ENCODE data around the gene HDAC10.
A peak's percentile ranks its signal among the peaks of the same experiment; 100 is the strongest.

HDAC10 gene

GRCh38 chr22:50245214-50246072 lies 5.6 kb downstream of the HDAC10 start:
- FAIRE-seq (no peak), DNase-seq (ENCODE audit: extremely low spot score, insufficient read length, low read depth) (no peak)

DNA sequence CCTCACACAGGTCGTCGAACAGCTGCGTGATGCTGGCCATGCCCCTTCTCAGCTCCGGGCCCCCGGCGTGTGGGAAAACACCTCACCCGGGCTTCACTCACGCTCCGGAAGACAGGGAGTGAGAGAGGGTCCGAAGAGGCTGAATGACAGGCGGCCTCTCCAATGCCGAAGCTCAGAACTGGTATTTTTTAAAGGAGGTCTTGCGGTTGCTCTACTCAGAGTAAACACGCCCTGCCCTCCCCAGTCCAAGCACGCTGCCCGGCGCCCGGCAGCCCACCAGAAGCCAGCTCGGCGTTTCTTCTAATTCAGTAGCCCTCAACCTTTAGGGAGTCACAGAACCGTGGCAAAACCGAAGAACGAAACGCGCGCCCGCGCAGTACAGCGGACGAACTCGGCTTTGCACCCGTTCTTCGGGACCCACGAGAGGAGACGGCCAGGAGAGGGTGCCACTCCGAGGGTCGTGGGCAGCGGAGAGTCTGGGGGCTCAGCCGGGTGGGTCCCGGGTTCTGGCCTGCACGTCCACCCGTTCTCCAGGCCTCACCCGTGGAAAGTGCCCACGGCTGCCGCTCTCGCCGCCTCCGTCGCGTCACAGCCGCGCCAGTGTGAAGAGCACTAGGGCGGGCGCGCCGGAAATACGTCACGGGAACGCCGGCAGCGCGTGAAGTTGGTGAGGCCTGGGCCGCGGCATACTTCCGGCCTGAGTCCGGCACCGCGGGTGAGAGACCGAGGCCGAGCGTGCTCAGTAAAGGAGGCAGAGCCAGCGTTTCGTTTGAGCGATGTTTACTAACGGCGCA lies 6.4 kb downstream of the HDAC10 start, which contains the start of gene TUBGCP6:
Gene TUBGCP6, minus strand, starts transcription at position 604 of the 794 bp plus-strand sequence. Its CDS starts 564 bp downstream, at position 40.
- DNase-seq (ENCODE audit: extremely low spot score, insufficient read length, low read depth) (peak; percentile 87), FAIRE-seq (peak; percentile 96)

GRCh38 chr22:50243685-50244419 lies 7.2 kb downstream of the HDAC10 start:
- no peak for DNase-seq (ENCODE audit: extremely low spot score, insufficient read length, low read depth)
- FAIRE-seq, result no peak

GRCh38 chr22:50242406-50242949 lies 8.6 kb downstream of the HDAC10 start:
- no peak for FAIRE-seq
- no peak for DNase-seq (ENCODE audit: extremely low spot score, insufficient read length, low read depth)

- no peak for FAIRE-seq
Observed at GRCh38 chr22:50238755-50239154, 12.3 kb downstream of the HDAC10 start.

DNA sequence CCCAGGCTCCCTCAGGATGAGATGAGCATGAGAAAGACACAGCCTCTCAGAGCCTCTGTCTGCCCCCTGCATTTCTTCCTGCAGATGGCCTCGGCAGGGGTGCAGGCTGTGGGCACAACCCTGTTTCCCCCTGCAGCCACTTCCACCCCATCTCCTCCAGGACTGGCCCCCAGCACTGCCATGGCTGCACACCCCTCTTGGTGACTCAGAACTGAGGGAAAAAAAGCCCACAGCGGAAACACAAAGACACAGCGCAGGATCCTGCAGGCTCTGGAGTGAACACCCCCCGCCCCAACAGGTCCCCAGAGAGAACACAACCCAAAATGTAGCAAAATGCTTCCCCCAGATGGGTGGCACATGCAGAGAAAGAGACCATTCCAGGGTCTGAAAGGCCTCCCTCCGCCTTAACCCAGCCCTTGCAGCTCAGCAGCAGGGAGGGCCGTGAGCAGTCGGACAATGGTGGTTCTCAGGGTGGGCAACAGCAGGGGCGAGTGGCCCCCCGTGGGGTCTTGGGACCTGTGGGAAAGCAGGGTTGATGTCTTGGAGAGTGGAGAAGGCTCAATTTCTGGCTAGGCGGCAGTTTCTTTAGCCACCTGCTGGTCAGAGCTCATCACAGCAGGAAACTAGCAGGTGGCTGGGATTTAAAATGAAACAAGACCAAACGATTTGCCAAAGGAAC lies 14.2 kb downstream of the HDAC10 start:
- no peak for DNase-seq (ENCODE audit: extremely low spot score, insufficient read length, low read depth)
- FAIRE-seq, result peak; percentile 76

More at GRCh38 chr22:50238755-50239154, 12.3 kb downstream of the HDAC10 start:
- no peak for DNase-seq (ENCODE audit: extremely low spot score, insufficient read length, low read depth)

DNA sequence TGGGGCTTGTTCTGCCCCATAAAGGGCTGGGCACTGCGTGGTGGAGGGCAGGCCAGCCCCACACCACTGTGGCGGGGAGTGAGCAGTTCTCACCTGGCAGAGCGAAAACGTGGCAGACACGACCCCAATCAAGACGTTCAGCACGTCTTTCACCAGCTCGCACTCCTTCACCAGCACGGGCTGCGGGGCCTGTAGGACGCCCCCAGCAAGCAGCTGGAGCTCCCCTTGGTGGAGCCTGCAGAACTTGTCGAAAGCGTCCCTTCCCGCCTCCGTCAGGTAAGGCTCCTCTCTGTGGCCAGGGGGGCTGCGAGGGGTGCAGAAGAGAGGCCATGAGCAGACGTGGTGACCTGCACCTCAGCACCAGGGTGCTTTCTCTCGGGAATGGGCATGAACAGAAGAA lies 17.8 kb downstream of the HDAC10 start:
- FAIRE-seq, result no peak

DNA sequence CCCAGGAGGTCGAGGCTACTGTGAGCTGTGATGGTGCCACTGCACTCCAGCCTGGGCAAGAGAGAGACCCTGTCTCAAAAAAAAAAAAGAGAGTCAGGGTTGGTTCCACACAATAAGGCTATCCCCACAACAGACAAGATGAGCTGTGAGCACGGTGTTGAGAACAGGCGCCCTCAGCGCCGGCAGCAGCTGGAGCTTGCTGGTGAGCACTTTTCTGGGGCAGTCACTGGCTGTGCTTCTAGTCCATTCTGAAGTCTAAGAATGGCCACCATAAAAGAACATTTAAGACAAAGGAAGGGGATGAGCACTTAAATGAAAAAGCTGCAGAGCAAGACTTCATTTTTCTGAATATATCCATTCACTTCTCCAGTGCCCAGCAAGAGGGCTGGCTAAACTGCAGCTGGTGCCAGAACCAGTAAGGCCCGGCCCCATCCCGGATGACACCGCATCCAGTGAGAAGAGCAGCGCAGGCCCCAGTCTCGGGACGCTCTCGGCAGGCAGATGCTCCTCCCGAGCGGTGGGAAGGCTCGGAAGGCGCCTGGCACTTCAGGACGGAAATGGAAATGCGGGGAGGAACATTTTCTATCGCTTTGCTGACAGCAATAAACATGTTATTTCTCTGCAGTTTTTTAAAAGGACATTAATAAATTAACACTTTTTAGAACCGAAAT lies 18.4 kb downstream of the HDAC10 start:
- FAIRE-seq, result no peak

More for the DNA sequence above, 17.8 kb downstream of the HDAC10 start:
- DNase-seq (ENCODE audit: extremely low spot score, insufficient read length, low read depth), result no peak

GRCh38 chr22:50229370-50229769 lies 21.7 kb downstream of the HDAC10 start:
- FAIRE-seq, result no peak
- DNase-seq (ENCODE audit: extremely low spot score, insufficient read length, low read depth), result no peak

More for the DNA sequence above, 18.4 kb downstream of the HDAC10 start:
- DNase-seq (ENCODE audit: extremely low spot score, insufficient read length, low read depth), result no peak

- FAIRE-seq (no peak), DNase-seq (ENCODE audit: extremely low spot score, insufficient read length, low read depth) (no peak)
Observed at GRCh38 chr22:50228366-50228765, 22.7 kb downstream of the HDAC10 start.

- DNase-seq (ENCODE audit: extremely low spot score, insufficient read length, low read depth) (no peak), FAIRE-seq (no peak)
Observed at GRCh38 chr22:50227579-50228215, 23.4 kb downstream of the HDAC10 start.

- no peak for FAIRE-seq
- DNase-seq (ENCODE audit: extremely low spot score, insufficient read length, low read depth), result no peak
Observed at GRCh38 chr22:50226875-50227165, 24.2 kb downstream of the HDAC10 start.

- no peak for DNase-seq (ENCODE audit: extremely low spot score, insufficient read length, low read depth)
- no peak for FAIRE-seq
Observed at GRCh38 chr22:50226063-50226874, 24.8 kb downstream of the HDAC10 start.

- FAIRE-seq (no peak), DNase-seq (ENCODE audit: extremely low spot score, insufficient read length, low read depth) (no peak)
Observed at GRCh38 chr22:50225200-50225969, 25.7 kb downstream of the HDAC10 start.

GRCh38 chr22:50224071-50224470 lies 27.0 kb downstream of the HDAC10 start:
- no peak for FAIRE-seq
- no peak for DNase-seq (ENCODE audit: extremely low spot score, insufficient read length, low read depth)

DNA sequence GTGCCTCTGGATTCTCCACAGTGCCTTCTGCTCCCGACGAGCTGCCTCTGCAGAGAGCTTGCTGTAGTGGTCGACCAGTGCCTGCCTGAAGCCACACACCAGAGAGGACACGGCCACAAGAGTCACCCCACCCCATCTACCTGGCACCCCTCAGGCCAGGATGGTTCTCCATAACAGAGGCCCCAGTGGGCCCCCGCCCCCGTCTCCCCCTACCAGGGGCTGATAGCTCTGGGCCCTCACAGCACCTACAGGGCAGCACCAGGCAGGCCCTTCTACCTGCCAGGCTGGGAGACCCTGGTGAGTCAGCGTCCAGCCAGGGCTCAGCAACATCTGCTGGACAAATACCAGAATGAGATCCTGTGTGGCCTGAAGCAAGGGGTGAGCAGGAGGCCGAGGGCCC lies 28.6 kb downstream of the HDAC10 start:
- DNase-seq (ENCODE audit: extremely low spot score, insufficient read length, low read depth) (no peak), FAIRE-seq (no peak)
